Heart right ventricle (tissue), 16 donors: ENCODE results near the gene DYSF. TPM values are rescaled to one million over a fixed set of nuclear protein-coding genes. Genes with fewer than 3 reads are reported as not detected.

Experiments
- ATAC-seq, 8 donors: fragments of 200-7000 bp; cut with Tn5 transposase; one replicate each; pipeline ENCODE4 v1.9.1; 2020; ENCODE audit warnings: mild to moderate bottlenecking in 8 of 8, moderate library complexity in 8 of 8, moderate number of reproducible peaks in 1 of 8
- DNase-seq, 2 donors: peaks; one replicate each; pipeline ENCODE4 v3.0.0-alpha.2; 2020
- H3K27ac ChIP-seq, 10 donors: fragments of 200-600 bp; sonication (generic) in 2 of 10; one replicate each; pipeline versions ENCODE4 v1.5.0 to v1.8.0; 2020 to 2022; ENCODE audit warnings: mild to moderate bottlenecking in 3 of 10
- H3K27me3 ChIP-seq, 7 donors: fragments of 200-600 bp; one replicate each; pipeline ENCODE4 v1.8.0; 2021 to 2022; ENCODE audit warnings: mild to moderate bottlenecking in 2 of 7
- H3K36me3 ChIP-seq, 9 donors: fragments of 200-600 bp; sonication (generic) in 1 of 9; one replicate each; pipeline versions ENCODE4 v1.5.0 to v1.8.0; 2020 to 2022; ENCODE audit warnings: mild to moderate bottlenecking in 2 of 9
- H3K4me1 ChIP-seq, 9 donors: fragments of 200-600 bp; sonication (generic) in 1 of 9; one replicate each; pipeline versions ENCODE4 v1.5.0 to v1.8.0; 2020 to 2022; ENCODE audit warnings: mild to moderate bottlenecking in 4 of 9
- H3K4me3 ChIP-seq, 10 donors: fragments of 200-600 bp; sonication (generic) in 2 of 10; one replicate each; pipeline versions ENCODE4 v1.5.0 to v1.8.0; 2020 to 2022; ENCODE audit warnings: mild to moderate bottlenecking in 7 of 10, moderate library complexity in 2 of 10
- H3K9me3 ChIP-seq, 11 donors: fragments of 200-600 bp in 10 of 11; sonication (generic) in 2 of 11; one replicate each; pipeline versions ENCODE4 v1.5.0 to v1.8.0; 2013 to 2022; ENCODE audit warnings: mild to moderate bottlenecking in 2 of 11, control low read depth in 1 of 11, moderate library complexity in 1 of 11
- WGBS, 2 donors: extraction: QIAGEN DNeasy Blood & Tissue Kit; methylation state at CpG; one replicate each; pipeline ENCODE4 v1.1.7; 2013; ENCODE audit warnings: inconsistent platforms in 1 of 2; 5-methylcytosine and 5-hydroxymethylcytosine counted together
- intact Hi-C, 10 donors: fragments of 100-400 bp; cut with DNase I; formaldehyde crosslinking; loops; one replicate each; pipeline versions ENCODE4 v1.11.1 to v1.14.2; 2022
- polyA plus RNA-seq, 2 donors: library from polyadenylated mRNA; stranded (reverse); fragments of 200-250 nt; gene quantifications; one replicate each; pipeline ENCODE4 v1.2.3, GENCODE V29; 2013
- total RNA-seq, 10 donors: library from RNA; stranded (reverse); fragmentation: NEBNext Ultra II Directional in 3 of 10; extraction: Animal tissue kit (Norgen Biotek cat#: 25700) in 3 of 10; gene quantifications; one replicate each; pipeline versions ENCODE4 v1.2.1 to v1.2.4, GENCODE V29; 2021 to 2023
- TF ChIP-seq, protein P1 (sequence below), 9 donors: fragments of 200-600 bp; sonication (generic) in 2 of 9; IDR thresholded peaks; one replicate each; pipeline versions ENCODE4 v1.5.0 to v1.8.0; 2021 to 2022; ENCODE audit warnings: antibody characterized with exemption in 9 of 9, mild to moderate bottlenecking in 5 of 9, moderate library complexity in 1 of 9
- donor health status: Arrhythmogenic right ventricular cardiomyopathy.
- donor health status: ischemic (EF 13 %, LVEDD 7.1; RV severe dilation, severe dysfunction).
- donor health status: healthy with polysubstance abuse.
- donor health status: DM: no; HTN: yes; CAD: no.
- donor health status: DM: no; HTN: no; CAD: no.
- donor health status: ischemic (EF 25% LVEDD 6.9; RV normal size, moderate dysfunction).
- donor health status: ischemic (EF 25% LVEDD 5.7; RV mildly dilated, moderate dysfunction).
- donor health status: healthy.
- donor health status: DM: yes; HTN: yes; CAD: no.
- donor health status: Ischemic cardiomyopathy.
- donor health status: ischemic (EF 35%, LVEDD 5.7; RV mildly dilated, moderate dysfunction).
- donor health status: nonischemic (EF 11% LVEDD 7.7; RV severe dilation, severe dysfunction).
- donor health status: DM: yes; HTN: yes; CAD: no.
- donor health status: PGD.
- donor health status: ischemic (EF 29% LVEDD 5.4; RV normal size, mild dysfunction).
- donor health status: nonischemic (EF 23%, LVEDD 6.1; RV moderate dilation, normal function).

Gene DYSF
- total and polyA plus RNA-seq, 12 donors = 20.6 to 100 (median 64.8) TPM

DNA sequence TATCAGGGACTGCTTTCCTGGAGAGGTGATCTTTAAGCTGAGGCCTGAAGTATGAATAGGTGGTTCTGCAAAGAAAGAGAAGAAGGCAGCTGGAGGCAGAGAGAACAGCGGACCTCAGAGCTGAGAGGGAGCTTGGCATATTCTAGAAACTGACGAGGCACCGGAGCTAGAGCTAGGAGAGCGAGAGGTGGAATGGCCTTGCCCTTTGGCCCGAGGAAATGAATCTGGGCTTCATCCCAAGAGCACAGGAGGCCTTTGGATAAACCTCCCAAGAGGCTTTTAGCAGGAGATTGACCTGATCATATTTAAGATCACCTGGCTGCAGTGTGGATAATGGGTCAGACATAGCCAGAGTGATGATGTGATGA lies 7.9 kb downstream of the DYSF start:
- TF ChIP-seq, protein P1, sequence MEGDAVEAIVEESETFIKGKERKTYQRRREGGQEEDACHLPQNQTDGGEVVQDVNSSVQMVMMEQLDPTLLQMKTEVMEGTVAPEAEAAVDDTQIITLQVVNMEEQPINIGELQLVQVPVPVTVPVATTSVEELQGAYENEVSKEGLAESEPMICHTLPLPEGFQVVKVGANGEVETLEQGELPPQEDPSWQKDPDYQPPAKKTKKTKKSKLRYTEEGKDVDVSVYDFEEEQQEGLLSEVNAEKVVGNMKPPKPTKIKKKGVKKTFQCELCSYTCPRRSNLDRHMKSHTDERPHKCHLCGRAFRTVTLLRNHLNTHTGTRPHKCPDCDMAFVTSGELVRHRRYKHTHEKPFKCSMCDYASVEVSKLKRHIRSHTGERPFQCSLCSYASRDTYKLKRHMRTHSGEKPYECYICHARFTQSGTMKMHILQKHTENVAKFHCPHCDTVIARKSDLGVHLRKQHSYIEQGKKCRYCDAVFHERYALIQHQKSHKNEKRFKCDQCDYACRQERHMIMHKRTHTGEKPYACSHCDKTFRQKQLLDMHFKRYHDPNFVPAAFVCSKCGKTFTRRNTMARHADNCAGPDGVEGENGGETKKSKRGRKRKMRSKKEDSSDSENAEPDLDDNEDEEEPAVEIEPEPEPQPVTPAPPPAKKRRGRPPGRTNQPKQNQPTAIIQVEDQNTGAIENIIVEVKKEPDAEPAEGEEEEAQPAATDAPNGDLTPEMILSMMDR (IDR thresholded peaks at IDR 0.05) = no peak
- ATAC-seq (no peak), DNase-seq (no peak)
- peaks cover 11 to 92% (median 73%) of the 10 kb centered on the region in 9 donors for H3K4me1 ChIP-seq
- intact Hi-C loops = loop anchor here in 7 of 10 donors (1.0 to 5.0 kb wide), 4 partner anchors 46 to 51 kb away; no protein-coding TSS in a partner anchor
- no peaks in the 10 kb centered on the region for H3K9me3 ChIP-seq
- no peak overlapping the region for H3K4me3 ChIP-seq
- peaks cover 0 to 20% (median 0%) of the 10 kb centered on the region in 7 donors for H3K27me3 ChIP-seq
- peaks cover 0 to 3% (median 0%) of the 10 kb centered on the region in 9 donors for H3K36me3 ChIP-seq
- H3K27ac ChIP-seq = peak overlapping the region in 6 of 10 donors; percentile 17 to 92 (median 68)
- WGBS, 2 donors = 31 to 36% methylated on average over 5 of the region's 5 CpGs

- Histone ChIP-seq H3K4me3 (no peak overlapping the region), H3K4me1 (peaks cover 4 to 90% (median 68%) of the 10 kb centered on the region in 9 donors), H3K36me3 (peaks cover 0 to 3% (median 0%) of the 10 kb centered on the region in 9 donors), H3K27ac (no peak overlapping the region), H3K9me3 (no peaks in the 10 kb centered on the region), H3K27me3 (peaks cover 0 to 26% (median 0%) of the 10 kb centered on the region in 7 donors)
- DNase-seq (no peak), ATAC-seq (no peak)
- TF ChIP-seq, protein P1 (IDR thresholded peaks at IDR 0.05) = no peak
- WGBS, 2 donors = 84 to 91% methylated on average over 8 of the region's 8 CpGs
- intact Hi-C loops = loop anchor here in 3 of 10 donors (5.0 kb wide), 2 partner anchors 45 to 50 kb away; no protein-coding TSS in a partner anchor
Measured at GRCh38 chr2:71462056-71462605, 8.8 kb downstream of the DYSF start.

DNA sequence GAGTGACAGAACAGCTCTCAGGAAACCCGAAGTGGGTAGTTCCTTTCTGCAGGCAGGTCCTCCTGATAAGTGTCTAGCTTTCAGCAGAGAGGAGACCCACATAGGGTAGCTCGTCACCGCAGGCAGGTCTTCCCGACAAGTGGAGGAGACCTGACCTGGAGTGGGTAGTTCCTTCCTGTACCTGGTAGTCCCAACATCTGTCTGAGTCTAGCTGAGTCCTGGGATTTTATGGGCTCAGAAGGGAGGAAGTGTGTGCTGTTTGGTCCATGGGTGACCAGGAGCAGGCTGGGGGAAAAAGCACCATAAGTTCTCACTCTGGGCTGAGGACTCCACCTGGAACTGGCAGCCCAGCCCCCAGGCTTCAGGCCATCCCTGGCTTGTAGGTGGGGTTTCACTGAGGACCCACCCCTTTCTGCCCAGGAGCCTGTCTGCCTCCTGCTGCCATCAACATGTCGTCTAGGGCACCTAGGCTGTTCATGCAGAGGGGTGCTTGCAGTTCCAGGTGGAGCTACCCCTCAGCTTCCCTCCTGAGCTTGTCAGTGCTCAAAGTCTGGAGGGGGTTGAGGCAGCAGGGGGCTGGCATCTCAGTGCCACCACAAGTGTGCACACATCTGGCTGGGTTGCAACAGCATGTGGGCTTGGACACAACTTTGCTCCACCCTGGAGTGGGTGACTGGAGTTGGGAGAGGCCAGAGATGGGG lies 9.4 kb downstream of the DYSF start:
- 91 to 93% methylated on average over 5 of the region's 5 CpGs for WGBS, 2 donors
- no peaks in the 10 kb centered on the region for H3K9me3 ChIP-seq
- H3K4me3 ChIP-seq = no peak overlapping the region
- H3K27me3 ChIP-seq = peaks cover 0 to 26% (median 0%) of the 10 kb centered on the region in 7 donors
- intact Hi-C loops = loop anchor here in 3 of 10 donors (5.0 kb wide), 2 partner anchors 45 to 50 kb away; no protein-coding TSS in a partner anchor
- no peak for ATAC-seq
- peak overlapping the region in 1 of 10 donors; percentile 44 for H3K27ac ChIP-seq
- DNase-seq = no peak
- H3K36me3 ChIP-seq = peaks cover 0 to 3% (median 0%) of the 10 kb centered on the region in 9 donors
- peaks cover 5 to 90% (median 68%) of the 10 kb centered on the region in 9 donors for H3K4me1 ChIP-seq
- TF ChIP-seq, protein P1 (IDR thresholded peaks at IDR 0.05) = no peak

GRCh38 chr2:71463342-71463654 lies 9.9 kb downstream of the DYSF start:
- Histone ChIP-seq H3K4me3 (no peak overlapping the region), H3K4me1 (peaks cover 5 to 90% (median 68%) of the 10 kb centered on the region in 9 donors), H3K27ac (peak overlapping the region in 1 of 10 donors; percentile 44), H3K36me3 (peaks cover 0 to 3% (median 0%) of the 10 kb centered on the region in 9 donors), H3K27me3 (peaks cover 0 to 26% (median 0%) of the 10 kb centered on the region in 7 donors), H3K9me3 (no peaks in the 10 kb centered on the region)
- intact Hi-C loops = loop anchor here in 3 of 10 donors (5.0 kb wide), 2 partner anchors 44 to 49 kb away; no protein-coding TSS in a partner anchor
- TF ChIP-seq, protein P1 (IDR thresholded peaks at IDR 0.05) = no peak
- WGBS, 2 donors = 62 to 74% methylated on average over 7 of the region's 7 CpGs
- DNase-seq (no peak), ATAC-seq (peak in 1 of 8 donors; percentile 9)
